Hematopoietic multipotent progenitor cell treated with erythropoietin and hydrocortisone succinate and interleukin-3 and kit ligand, for 4 days (in vitro differentiated cells): ENCODE results near the gene JMJD4.
A peak's percentile ranks its signal among the peaks of the same experiment; 100 is the strongest.

Source experiments
- DNase-seq: peaks from one replicate; pipeline ENCODE4 v3.0.0-alpha.2; 2015

JMJD4 gene

GRCh38 chr1:227734856-227735538 is at the start of gene JMJD4, which contains the start of gene SNAP47:
TSS of gene JMJD4 (minus strand) at chr1:227735302. CDS start at chr1:227735273, 29 bp downstream.
TSS of gene SNAP47 (plus strand) at chr1:227735435. CDS start at chr1:227747737, 12,302 bp downstream.
- peak; percentile 96 for DNase-seq

- no peak for DNase-seq
Observed at GRCh38 chr1:227782226-227782625, 47.1 kb upstream of the JMJD4 start.

GRCh38 chr1:227781314-227781930 is 46.3 kb upstream of the JMJD4 start:
- DNase-seq = no peak

GRCh38 chr1:227780101-227781044 is 45.3 kb upstream of the JMJD4 start:
- no peak for DNase-seq

- no peak for DNase-seq
Observed at GRCh38 chr1:227779685-227780084, 44.6 kb upstream of the JMJD4 start.

GRCh38 chr1:227779021-227779441 is 43.9 kb upstream of the JMJD4 start:
- DNase-seq = no peak

- DNase-seq = no peak
Observed at GRCh38 chr1:227778401-227778947, 43.4 kb upstream of the JMJD4 start.

- no peak for DNase-seq
Observed at GRCh38 chr1:227777646-227778045, 42.5 kb upstream of the JMJD4 start.

GRCh38 chr1:227777156-227777555 is 42.1 kb upstream of the JMJD4 start:
- DNase-seq = no peak

- no peak for DNase-seq
Observed at GRCh38 chr1:227776331-227776771, 41.2 kb upstream of the JMJD4 start.

- DNase-seq = no peak
Observed at GRCh38 chr1:227775841-227776240, 40.7 kb upstream of the JMJD4 start.

- DNase-seq = no peak
Observed at GRCh38 chr1:227774821-227775661, 39.9 kb upstream of the JMJD4 start.

- no peak for DNase-seq
Observed at GRCh38 chr1:227774051-227774731, 39.1 kb upstream of the JMJD4 start.

- DNase-seq = no peak
Observed at GRCh38 chr1:227773558-227773957, 38.5 kb upstream of the JMJD4 start.

- DNase-seq = no peak
Observed at GRCh38 chr1:227771771-227772170, 36.7 kb upstream of the JMJD4 start.

- DNase-seq = no peak
Observed at GRCh38 chr1:227771326-227771725, 36.2 kb upstream of the JMJD4 start.

- no peak for DNase-seq
Observed at GRCh38 chr1:227770812-227771211, 35.7 kb upstream of the JMJD4 start.

GRCh38 chr1:227769936-227770494 is 34.9 kb upstream of the JMJD4 start:
- DNase-seq = no peak

GRCh38 chr1:227769047-227769935 is 34.2 kb upstream of the JMJD4 start:
- DNase-seq = no peak

- DNase-seq = no peak
Observed at GRCh38 chr1:227768640-227769039, 33.5 kb upstream of the JMJD4 start.
